GM18519 (cell line): ENCODE results near the gene CNTNAP2.

ENCODE experiments used
- ATAC-seq: cut with Tn5 transposase; IDR thresholded peaks from one replicate; pipeline ENCODE4 v1.9.1; 2021; ENCODE audit warnings: mild to moderate bottlenecking, moderate library complexity; ENCODE audit not compliant: unreplicated experiment, low FRiP score

CNTNAP2 gene

GRCh38 chr7:146544748-146545147 is 428.1 kb downstream of the CNTNAP2 start:
- ATAC-seq: no peak

- no peak for ATAC-seq
Observed at GRCh38 chr7:146548816-146549215, 432.2 kb downstream of the CNTNAP2 start.

GRCh38 chr7:146554556-146554955 is 438.0 kb downstream of the CNTNAP2 start:
- ATAC-seq: no peak

GRCh38 chr7:146557971-146558469 is 441.4 kb downstream of the CNTNAP2 start:
- no peak for ATAC-seq

- no peak for ATAC-seq
Observed at GRCh38 chr7:146565872-146566271, 449.3 kb downstream of the CNTNAP2 start.

GRCh38 chr7:146575903-146576302 is 459.3 kb downstream of the CNTNAP2 start:
- ATAC-seq: no peak

- ATAC-seq: no peak
Observed at GRCh38 chr7:146591976-146592375, 475.4 kb downstream of the CNTNAP2 start.

GRCh38 chr7:146606628-146607027 is 490.0 kb downstream of the CNTNAP2 start:
- ATAC-seq: no peak

GRCh38 chr7:146619641-146620040 is 503.0 kb downstream of the CNTNAP2 start:
- no peak for ATAC-seq

GRCh38 chr7:146626912-146627311 is 510.3 kb downstream of the CNTNAP2 start:
- ATAC-seq: no peak

GRCh38 chr7:146635205-146636032 is 518.8 kb downstream of the CNTNAP2 start:
- no peak for ATAC-seq

GRCh38 chr7:146636033-146636356 is 519.4 kb downstream of the CNTNAP2 start:
- ATAC-seq: no peak

GRCh38 chr7:146636581-146636980 is 520.0 kb downstream of the CNTNAP2 start:
- ATAC-seq: no peak

- ATAC-seq: no peak
Observed at GRCh38 chr7:146639291-146639690, 522.7 kb downstream of the CNTNAP2 start.

- ATAC-seq: no peak
Observed at GRCh38 chr7:146641491-146641890, 524.9 kb downstream of the CNTNAP2 start.

- ATAC-seq: no peak
Observed at GRCh38 chr7:146645383-146645976, 528.9 kb downstream of the CNTNAP2 start.

- ATAC-seq: no peak
Observed at GRCh38 chr7:146647445-146647844, 530.8 kb downstream of the CNTNAP2 start.

- no peak for ATAC-seq
Observed at GRCh38 chr7:146652176-146652575, 535.6 kb downstream of the CNTNAP2 start.

GRCh38 chr7:146654048-146654447 is 537.4 kb downstream of the CNTNAP2 start:
- ATAC-seq: no peak

GRCh38 chr7:146655928-146656797 is 539.6 kb downstream of the CNTNAP2 start:
- ATAC-seq: no peak

GRCh38 chr7:146656988-146657387 is 540.4 kb downstream of the CNTNAP2 start:
- no peak for ATAC-seq
